Lower leg skin (tissue), 3 donors: Measurements from ENCODE around the gene NR3C2.

Experiments used
- CTCF ChIP-seq, 3 donors: fragments of 450-650 bp; IDR thresholded peaks; one replicate each; pipeline ENCODE4 v1.5.1; 2016; ENCODE audit warnings: antibody characterized with exemption in 3 of 3, mild to moderate bottlenecking in 3 of 3, moderate library complexity in 2 of 3
- POLR2A ChIP-seq, 2 donors: fragments of 450-650 bp; IDR thresholded peaks; one replicate each; pipeline ENCODE4 v1.6.1; 2016 to 2017; ENCODE audit warnings: antibody characterized with exemption in 2 of 2, mild to moderate bottlenecking in 1 of 2, moderate library complexity in 1 of 2

GRCh38 chr4:148211533-148211932 lies 230.7 kb downstream of the NR3C2 start:
- TF ChIP-seq POLR2A (IDR thresholded peaks at IDR 0.05) (no peak), CTCF (IDR thresholded peaks at IDR 0.05) (no peak)
